Measurements from ENCODE around the gene CNR2.

DNA sequence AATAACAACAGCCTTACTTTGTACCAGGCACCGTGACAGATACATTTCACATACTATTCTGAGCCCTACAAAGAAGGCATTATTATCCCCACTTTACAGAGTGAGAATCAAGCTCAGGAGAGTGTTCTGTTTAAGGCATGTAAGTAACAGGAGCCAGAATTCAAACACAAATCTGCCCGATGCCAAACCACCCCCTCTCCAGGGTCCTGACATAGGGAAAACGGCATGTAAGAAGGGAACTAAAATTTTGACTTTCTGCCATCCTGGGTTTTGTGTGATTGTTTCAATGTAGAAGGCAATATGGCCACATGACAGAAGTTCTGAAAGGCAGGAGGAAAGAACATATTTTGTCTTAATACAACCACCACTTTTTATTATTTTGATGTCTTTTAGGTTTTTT lies 50.5 kb downstream of the CNR2 start:
- TF ChIP-seq, protein P1, sequence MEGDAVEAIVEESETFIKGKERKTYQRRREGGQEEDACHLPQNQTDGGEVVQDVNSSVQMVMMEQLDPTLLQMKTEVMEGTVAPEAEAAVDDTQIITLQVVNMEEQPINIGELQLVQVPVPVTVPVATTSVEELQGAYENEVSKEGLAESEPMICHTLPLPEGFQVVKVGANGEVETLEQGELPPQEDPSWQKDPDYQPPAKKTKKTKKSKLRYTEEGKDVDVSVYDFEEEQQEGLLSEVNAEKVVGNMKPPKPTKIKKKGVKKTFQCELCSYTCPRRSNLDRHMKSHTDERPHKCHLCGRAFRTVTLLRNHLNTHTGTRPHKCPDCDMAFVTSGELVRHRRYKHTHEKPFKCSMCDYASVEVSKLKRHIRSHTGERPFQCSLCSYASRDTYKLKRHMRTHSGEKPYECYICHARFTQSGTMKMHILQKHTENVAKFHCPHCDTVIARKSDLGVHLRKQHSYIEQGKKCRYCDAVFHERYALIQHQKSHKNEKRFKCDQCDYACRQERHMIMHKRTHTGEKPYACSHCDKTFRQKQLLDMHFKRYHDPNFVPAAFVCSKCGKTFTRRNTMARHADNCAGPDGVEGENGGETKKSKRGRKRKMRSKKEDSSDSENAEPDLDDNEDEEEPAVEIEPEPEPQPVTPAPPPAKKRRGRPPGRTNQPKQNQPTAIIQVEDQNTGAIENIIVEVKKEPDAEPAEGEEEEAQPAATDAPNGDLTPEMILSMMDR (IDR thresholded peaks at IDR 0.05) = no peak
- TF ChIP-seq EP300 (IDR thresholded peaks at IDR 0.05) = no peak

Measured in gastroesophageal sphincter (tissue), 3 donors.